HCT116 (cell line): ENCODE data around the gene TMEM269.

Source experiments
- CBX3 ChIP-seq: IDR thresholded peaks from 2 replicates; pipeline ENCODE4 v1.6.1; 2012; ENCODE audit warnings: low read depth
- CEBPB ChIP-seq: IDR thresholded peaks from 2 replicates; pipeline ENCODE4 v1.6.1; 2012; ENCODE audit warnings: low read depth
- EZH2 ChIP-seq: fragments of 200-600 bp; sonication (generic); IDR thresholded peaks from 2 replicates; pipeline ENCODE4 v1.6.1; 2017; ENCODE audit warnings: antibody characterized with exemption, mixed run types
- FOSL1 ChIP-seq: IDR thresholded peaks from 2 replicates; pipeline ENCODE4 v1.6.1; 2012; ENCODE audit warnings: low read depth
- JUND ChIP-seq: IDR thresholded peaks from 2 replicates; pipeline ENCODE4 v1.6.1; 2012
- POLR2A ChIP-seq: IDR thresholded peaks from 2 replicates; pipeline ENCODE4 v1.7.0; 2011; ENCODE audit warnings: borderline replicate concordance; ENCODE audit not compliant: insufficient read depth, insufficient read length; ENCODE audit errors: extremely low read depth
- POLR2AphosphoS5 ChIP-seq: IDR thresholded peaks from 2 replicates; pipeline ENCODE4 v1.6.1; 2011; ENCODE audit warnings: mild to moderate bottlenecking, low read depth, low read length, moderate library complexity
- SIN3A ChIP-seq: IDR thresholded peaks from 2 replicates; pipeline ENCODE4 v1.6.1; 2012; ENCODE audit warnings: low read depth
- SRF ChIP-seq: IDR thresholded peaks from 2 replicates; pipeline ENCODE4 v1.6.1; 2012; ENCODE audit warnings: low read depth
- YY1 ChIP-seq: IDR thresholded peaks from 2 replicates; pipeline ENCODE4 v1.6.1; 2011; ENCODE audit warnings: low read length, low read depth, moderate library complexity, mild to moderate bottlenecking; ENCODE audit not compliant: insufficient replicate concordance; ENCODE audit errors: extremely low read depth
- TF ChIP-seq, protein P1 (sequence below), 3 experiments: fragments of 200-600 bp in 1 of 3; sonication (generic) in 1 of 3; IDR thresholded peaks in 2 of 3; conservative IDR thresholded peaks in 1 of 3; 2 replicates each; pipeline ENCODE4 v1.5.1; 2012 to 2017; ENCODE audit warnings: low read depth in 2 of 3, low read length in 2 of 3, antibody characterized with exemption in 1 of 3, borderline replicate concordance in 1 of 3, control low read depth in 1 of 3, mild to moderate bottlenecking in 1 of 3, mixed read lengths in 1 of 3, mixed run types in 1 of 3, moderate library complexity in 1 of 3; ENCODE audit not compliant: insufficient read depth in 1 of 3
- TF ChIP-seq, protein P2 (sequence below): IDR thresholded peaks from 2 replicates; pipeline ENCODE4 v1.6.1; 2012
- TF ChIP-seq, protein P3 (sequence below): IDR thresholded peaks from 2 replicates; pipeline ENCODE4 v1.6.1; 2012

DNA sequence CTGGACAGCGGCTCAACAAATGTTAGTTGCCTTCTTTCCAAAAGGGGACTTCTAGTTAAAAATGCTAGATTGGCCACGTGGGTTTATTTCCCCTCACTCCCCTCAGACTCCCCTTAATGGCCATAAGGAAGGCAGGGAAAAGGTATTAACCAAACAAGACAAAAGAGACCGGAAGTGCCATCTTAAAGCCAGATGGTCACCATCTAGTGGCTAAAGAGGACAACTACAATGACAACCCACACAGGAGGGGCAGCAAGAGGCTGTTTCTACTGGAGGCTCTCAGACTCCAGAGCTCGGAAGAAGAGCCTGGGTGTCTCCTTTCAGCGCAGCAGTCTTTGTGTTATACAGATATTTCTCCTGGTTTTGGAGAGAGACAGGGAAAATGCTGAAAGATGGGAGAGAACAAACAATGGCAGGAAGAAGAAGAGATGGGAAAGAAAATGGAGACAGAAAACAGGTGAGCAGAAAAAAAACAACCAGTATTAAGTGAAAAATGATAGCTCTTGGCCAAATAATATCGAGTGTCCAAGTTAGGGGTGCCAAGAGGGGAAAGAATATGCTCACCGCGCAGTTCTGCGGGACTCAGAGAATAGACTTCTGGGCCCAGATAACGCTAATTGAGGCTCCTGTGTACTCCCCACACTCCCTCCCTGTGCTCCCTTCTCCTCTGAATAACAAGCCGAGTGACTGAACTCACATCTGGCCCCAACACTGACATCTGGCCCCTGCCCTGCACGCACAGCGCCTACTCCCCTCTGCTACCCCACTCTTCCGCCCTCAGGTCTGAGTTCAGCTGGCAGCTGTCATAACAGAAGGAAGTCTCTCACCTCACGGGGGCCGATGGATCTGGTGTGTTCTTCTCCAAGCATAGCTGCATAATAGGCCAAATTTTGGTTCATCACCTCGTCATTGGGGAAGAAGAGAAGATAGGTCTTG is 27.6 kb upstream of the TMEM269 start:
- TF ChIP-seq, protein P1, sequence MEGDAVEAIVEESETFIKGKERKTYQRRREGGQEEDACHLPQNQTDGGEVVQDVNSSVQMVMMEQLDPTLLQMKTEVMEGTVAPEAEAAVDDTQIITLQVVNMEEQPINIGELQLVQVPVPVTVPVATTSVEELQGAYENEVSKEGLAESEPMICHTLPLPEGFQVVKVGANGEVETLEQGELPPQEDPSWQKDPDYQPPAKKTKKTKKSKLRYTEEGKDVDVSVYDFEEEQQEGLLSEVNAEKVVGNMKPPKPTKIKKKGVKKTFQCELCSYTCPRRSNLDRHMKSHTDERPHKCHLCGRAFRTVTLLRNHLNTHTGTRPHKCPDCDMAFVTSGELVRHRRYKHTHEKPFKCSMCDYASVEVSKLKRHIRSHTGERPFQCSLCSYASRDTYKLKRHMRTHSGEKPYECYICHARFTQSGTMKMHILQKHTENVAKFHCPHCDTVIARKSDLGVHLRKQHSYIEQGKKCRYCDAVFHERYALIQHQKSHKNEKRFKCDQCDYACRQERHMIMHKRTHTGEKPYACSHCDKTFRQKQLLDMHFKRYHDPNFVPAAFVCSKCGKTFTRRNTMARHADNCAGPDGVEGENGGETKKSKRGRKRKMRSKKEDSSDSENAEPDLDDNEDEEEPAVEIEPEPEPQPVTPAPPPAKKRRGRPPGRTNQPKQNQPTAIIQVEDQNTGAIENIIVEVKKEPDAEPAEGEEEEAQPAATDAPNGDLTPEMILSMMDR (IDR thresholded peaks at IDR 0.05 in 2 of 3, conservative IDR thresholded peaks at IDR 0.05 in 1 of 3; ENCODE audit: borderline replicate concordance in 1 of 3, insufficient read depth in 1 of 3, low read depth in 2 of 3, low read length in 2 of 3) = peak; percentile 65 to 84 (median 81); a peak in 5 of 6 replicates
- TF ChIP-seq, protein P2, sequence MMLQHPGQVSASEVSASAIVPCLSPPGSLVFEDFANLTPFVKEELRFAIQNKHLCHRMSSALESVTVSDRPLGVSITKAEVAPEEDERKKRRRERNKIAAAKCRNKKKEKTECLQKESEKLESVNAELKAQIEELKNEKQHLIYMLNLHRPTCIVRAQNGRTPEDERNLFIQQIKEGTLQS = no peak; the same call in 1 of the 2 replicates
- TF ChIP-seq SIN3A = no peak
- no peak for TF ChIP-seq EZH2
- no peak for TF ChIP-seq POLR2AphosphoS5
- no peak for TF ChIP-seq POLR2A
- TF ChIP-seq CBX3 = no peak
- TF ChIP-seq, protein P3, sequence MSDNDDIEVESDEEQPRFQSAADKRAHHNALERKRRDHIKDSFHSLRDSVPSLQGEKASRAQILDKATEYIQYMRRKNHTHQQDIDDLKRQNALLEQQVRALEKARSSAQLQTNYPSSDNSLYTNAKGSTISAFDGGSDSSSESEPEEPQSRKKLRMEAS = no peak
- TF ChIP-seq JUND = no peak
- no peak for TF ChIP-seq YY1
- no peak for TF ChIP-seq SRF
- no peak for TF ChIP-seq CEBPB
- TF ChIP-seq FOSL1 = no peak
